HFFc6 (cell line): ENCODE measurements around the gene THTPA. TPM values are rescaled to one million over a fixed set of nuclear protein-coding genes. Genes with fewer than 3 reads are reported as not detected.

Experiments
- DNase-seq: peaks from one replicate; pipeline ENCODE4 v3.0.0-alpha.2; 2018
- H3K27ac Mint-ChIP-seq: 2 replicates; pipeline ENCODE4 v1.8.0; 2020; ENCODE audit warnings: mild to moderate bottlenecking, mixed read lengths
- H3K27me3 Mint-ChIP-seq: 2 replicates; pipeline ENCODE4 v1.8.0; 2021; ENCODE audit warnings: mild to moderate bottlenecking, moderate library complexity, mixed read lengths; ENCODE audit not compliant: insufficient read depth
- H3K36me3 Mint-ChIP-seq: 2 replicates; pipeline ENCODE4 v1.8.0; 2021; ENCODE audit warnings: low read depth, mixed read lengths
- H3K4me1 Mint-ChIP-seq: 2 replicates; pipeline ENCODE4 v1.8.0; 2020; ENCODE audit warnings: low read depth, mixed read lengths
- H3K4me3 Mint-ChIP-seq: 2 replicates; pipeline ENCODE4 v1.8.0; 2020; ENCODE audit warnings: mild to moderate bottlenecking, moderate library complexity, mixed read lengths
- H3K9me3 Mint-ChIP-seq: 2 replicates; pipeline ENCODE4 v1.8.0; 2020; ENCODE audit warnings: mild to moderate bottlenecking, mixed read lengths
- total RNA-seq, 6 experiments: library from RNA; stranded (reverse); fragmentation: NEBNext Ultra II Directional; extraction: Animal tissue kit (Norgen Biotek cat#: 25700); gene quantifications; 2 replicates in 1 of 6; 3 replicates in 5 of 6; pipeline ENCODE4 v1.2.3, GENCODE V29; 2021
- TF ChIP-seq, protein P1 (sequence below): fragments of 200-600 bp; sonication (generic); IDR thresholded peaks from 2 replicates; pipeline ENCODE4 v1.5.0; 2021; ENCODE audit warnings: antibody characterized with exemption, mild to moderate bottlenecking

THTPA gene
- total RNA-seq, 6 experiments from 2014 or later, result 10.4 to 14.1 (median 11.0) TPM

DNA sequence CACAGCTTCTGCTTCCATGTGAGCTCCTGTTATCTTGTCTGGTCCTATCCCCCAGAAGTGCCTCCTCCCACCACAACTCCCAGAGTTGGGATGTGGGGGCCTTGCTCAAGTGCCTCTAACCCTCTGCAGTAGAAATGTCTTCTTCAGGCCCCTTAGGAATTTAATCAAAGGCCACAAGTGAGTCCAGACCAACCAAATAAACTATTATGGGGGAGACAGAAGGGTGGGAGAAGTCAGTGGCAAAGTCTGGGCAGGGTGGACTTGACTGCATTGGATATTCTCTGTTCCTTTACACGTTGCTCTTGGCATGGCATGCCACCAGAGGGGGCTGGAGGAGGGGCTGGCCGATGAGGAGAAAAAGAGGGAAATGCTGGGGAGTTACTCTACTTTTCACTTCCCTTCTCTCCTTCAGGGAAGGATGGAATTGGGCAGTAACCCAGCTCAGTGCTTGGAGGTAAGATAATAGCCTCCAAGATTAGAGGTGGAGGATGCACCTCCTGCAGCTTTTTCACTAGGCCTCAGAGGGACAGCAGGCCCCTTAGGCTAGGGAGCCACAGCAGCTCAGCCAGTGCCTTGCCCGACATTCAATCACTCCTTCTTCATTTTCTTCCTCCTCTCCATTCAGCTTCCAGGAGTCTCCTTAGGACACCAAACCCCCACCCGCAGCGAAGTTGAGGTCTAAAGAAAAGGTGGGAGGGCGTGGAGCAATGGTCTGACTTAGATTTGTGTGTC lies 12.7 kb downstream of the THTPA start:
- TF ChIP-seq, protein P1, sequence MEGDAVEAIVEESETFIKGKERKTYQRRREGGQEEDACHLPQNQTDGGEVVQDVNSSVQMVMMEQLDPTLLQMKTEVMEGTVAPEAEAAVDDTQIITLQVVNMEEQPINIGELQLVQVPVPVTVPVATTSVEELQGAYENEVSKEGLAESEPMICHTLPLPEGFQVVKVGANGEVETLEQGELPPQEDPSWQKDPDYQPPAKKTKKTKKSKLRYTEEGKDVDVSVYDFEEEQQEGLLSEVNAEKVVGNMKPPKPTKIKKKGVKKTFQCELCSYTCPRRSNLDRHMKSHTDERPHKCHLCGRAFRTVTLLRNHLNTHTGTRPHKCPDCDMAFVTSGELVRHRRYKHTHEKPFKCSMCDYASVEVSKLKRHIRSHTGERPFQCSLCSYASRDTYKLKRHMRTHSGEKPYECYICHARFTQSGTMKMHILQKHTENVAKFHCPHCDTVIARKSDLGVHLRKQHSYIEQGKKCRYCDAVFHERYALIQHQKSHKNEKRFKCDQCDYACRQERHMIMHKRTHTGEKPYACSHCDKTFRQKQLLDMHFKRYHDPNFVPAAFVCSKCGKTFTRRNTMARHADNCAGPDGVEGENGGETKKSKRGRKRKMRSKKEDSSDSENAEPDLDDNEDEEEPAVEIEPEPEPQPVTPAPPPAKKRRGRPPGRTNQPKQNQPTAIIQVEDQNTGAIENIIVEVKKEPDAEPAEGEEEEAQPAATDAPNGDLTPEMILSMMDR, result peak; percentile 52
- no peak overlapping the region for H3K27ac Mint-ChIP-seq
- peaks cover 12% of the 10 kb centered on the region for H3K4me1 Mint-ChIP-seq
- H3K4me3 Mint-ChIP-seq, result no peak overlapping the region
- H3K36me3 Mint-ChIP-seq, result no peaks in the 10 kb centered on the region
- H3K9me3 Mint-ChIP-seq, result no peaks in the 10 kb centered on the region
- peaks cover 36% of the 10 kb centered on the region for H3K27me3 Mint-ChIP-seq
- DNase-seq, result no peak

DNA sequence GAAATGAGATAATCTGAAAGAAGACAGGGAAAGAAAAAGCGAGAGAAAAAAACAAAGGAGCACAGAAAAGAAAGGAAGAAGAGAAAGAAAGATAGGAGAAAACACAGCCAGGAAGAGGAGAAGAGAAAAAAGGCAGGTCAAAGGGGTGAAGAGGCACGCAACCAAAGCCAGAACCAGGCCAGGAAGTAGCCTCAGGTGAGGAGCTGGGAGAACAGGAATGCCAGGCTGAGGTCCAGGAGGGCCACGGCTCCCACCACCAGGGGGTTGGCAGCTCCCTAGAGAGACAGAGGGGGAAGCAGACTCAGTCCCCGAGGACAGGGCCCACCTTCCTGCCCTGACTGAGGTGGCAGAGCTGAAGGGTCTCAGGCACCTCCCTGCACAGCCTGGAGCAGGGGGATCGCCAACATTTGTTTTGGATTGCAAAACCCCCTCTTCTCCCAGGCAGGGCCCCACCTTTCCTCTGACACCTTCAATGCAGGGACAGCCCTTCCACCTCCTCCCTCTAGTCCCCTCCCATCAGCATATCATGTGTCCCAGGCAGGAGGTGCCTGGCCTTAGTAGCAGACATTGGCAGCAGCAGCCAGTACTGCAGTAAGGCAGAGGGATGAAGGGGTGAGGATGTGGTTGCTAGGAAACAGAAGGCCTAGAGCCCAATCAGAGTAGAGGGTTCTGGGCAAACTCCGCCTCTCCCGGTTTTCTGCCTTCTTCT lies 13.5 kb downstream of the THTPA start:
- no peaks in the 10 kb centered on the region for H3K36me3 Mint-ChIP-seq
- H3K27ac Mint-ChIP-seq, result no peak overlapping the region
- peaks cover 37% of the 10 kb centered on the region for H3K27me3 Mint-ChIP-seq
- TF ChIP-seq, protein P1, result no peak
- H3K4me3 Mint-ChIP-seq, result no peak overlapping the region
- no peaks in the 10 kb centered on the region for H3K9me3 Mint-ChIP-seq
- DNase-seq, result peak; percentile 19
- peaks cover 12% of the 10 kb centered on the region for H3K4me1 Mint-ChIP-seq

DNA sequence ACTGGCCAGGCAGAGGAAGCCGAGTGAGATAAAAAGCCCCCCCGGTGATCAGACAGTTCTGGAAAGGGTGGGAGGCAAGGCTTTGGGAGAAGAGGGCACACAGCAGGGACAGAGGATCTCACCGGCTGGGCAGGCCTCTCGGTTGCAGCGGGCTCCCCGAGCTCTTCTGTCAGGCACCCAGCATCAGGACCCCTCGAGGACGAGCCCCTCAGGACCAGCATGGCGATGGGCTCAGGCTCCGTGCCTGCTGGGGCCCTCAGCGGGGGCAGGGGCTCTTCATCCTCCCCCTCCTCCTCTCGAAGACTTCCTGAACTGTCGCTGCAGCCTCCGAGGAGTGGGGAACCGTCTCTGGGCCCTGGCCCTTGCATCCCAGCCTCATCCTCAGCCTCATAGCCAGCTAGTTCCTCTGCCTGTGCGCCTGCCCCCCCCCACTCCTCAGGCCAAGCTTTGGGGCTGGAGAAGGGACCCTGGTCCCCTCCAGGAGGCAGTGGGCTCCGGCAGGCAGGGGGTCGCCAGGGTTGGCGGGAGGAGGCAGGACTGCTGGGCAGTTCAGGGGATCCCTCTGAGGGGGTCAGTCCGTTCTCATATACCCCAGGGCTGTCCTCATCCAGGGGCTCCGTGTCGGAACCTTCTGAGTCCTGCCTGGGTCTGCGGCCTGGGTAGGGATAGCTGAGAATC lies 14.9 kb downstream of the THTPA start:
- Mint-ChIP-seq H3K27ac (no peak overlapping the region), H3K4me1 (peaks cover 12% of the 10 kb centered on the region), H3K27me3 (peaks cover 43% of the 10 kb centered on the region), H3K36me3 (no peaks in the 10 kb centered on the region), H3K4me3 (no peak overlapping the region), H3K9me3 (no peaks in the 10 kb centered on the region)
- TF ChIP-seq, protein P1, result no peak
- DNase-seq, result no peak

DNA sequence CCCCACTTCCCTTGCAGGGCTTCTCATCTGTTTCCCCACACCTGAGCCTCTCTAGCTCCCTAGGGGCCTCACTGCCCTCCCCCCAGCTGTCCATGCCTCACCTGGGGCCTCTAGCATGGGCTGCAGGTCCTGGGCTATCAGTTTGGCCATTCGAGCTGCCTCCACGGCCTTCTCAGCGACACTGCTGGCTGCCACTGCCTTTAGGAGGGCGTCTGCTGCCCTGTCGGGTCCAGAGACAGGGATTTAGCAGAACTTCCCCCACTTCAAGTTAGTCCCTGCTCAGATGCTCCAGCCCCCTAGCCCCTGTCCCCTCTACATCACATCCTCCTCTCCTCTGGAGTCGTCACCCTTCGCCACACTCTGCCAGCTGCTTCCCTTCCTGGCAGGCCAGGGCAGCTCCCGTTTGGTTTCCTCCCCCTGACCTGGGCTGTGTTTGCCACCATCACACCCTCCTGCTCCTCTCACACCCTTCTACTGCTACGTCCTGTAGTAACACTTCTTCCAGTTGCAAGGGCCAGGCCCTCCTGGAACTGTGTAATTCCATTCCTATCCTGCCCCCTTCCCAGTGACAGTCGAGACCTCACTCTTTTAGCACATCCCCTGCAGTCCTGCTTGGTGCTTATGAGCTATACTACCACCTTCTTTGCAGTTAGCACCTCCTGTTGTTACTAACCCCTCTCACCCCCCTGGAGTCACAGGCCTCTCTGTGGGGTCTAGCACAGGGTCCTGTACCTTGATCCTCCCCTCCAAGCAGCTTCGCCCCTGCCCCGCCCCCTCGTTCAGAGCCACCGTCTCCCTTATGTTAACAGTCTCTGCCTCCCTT lies 15.8 kb downstream of the THTPA start:
- no peaks in the 10 kb centered on the region for H3K9me3 Mint-ChIP-seq
- no peaks in the 10 kb centered on the region for H3K36me3 Mint-ChIP-seq
- TF ChIP-seq, protein P1, result no peak
- no peak overlapping the region for H3K4me3 Mint-ChIP-seq
- H3K27me3 Mint-ChIP-seq, result peaks cover 40% of the 10 kb centered on the region
- H3K4me1 Mint-ChIP-seq, result peaks cover 7% of the 10 kb centered on the region
- no peak overlapping the region for H3K27ac Mint-ChIP-seq
- DNase-seq, result no peak

DNA sequence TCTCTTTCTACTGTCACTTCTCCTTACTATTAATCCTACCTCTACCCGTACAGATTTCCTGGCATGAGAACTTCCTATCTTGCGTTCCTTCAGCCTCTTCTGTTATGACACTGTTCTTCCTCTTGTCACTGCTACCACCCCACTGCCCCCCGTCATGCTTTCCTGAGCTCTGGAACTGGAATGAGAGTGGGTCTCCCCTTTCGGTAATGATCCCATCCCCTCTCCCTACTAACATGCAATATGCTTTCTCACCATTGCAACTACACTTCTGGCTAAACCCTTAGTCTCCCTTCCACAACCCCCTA lies 16.4 kb downstream of the THTPA start:
- no peak for DNase-seq
- Mint-ChIP-seq H3K4me3 (no peak overlapping the region), H3K27ac (no peak overlapping the region), H3K27me3 (peaks cover 38% of the 10 kb centered on the region), H3K36me3 (no peaks in the 10 kb centered on the region), H3K9me3 (no peaks in the 10 kb centered on the region), H3K4me1 (peaks cover 6% of the 10 kb centered on the region)
- TF ChIP-seq, protein P1, result no peak
